Esophagus muscularis mucosa (tissue), 3 donors: ENCODE measurements around the gene DELE1.

Experiments used
- CTCF ChIP-seq, 3 experiments: fragments of 200-600 bp in 2 of 3; fragments of 450-650 bp in 1 of 3; sonication (generic) in 2 of 3; IDR thresholded peaks; one replicate each; pipeline ENCODE4 v1.5.1; 2017 to 2019; ENCODE audit warnings: antibody characterized with exemption in 3 of 3, mild to moderate bottlenecking in 2 of 3, moderate library complexity in 1 of 3
- POLR2A ChIP-seq: fragments of 450-650 bp; IDR thresholded peaks from one replicate; pipeline ENCODE4 v1.6.1; 2017; ENCODE audit warnings: antibody characterized with exemption, moderate library complexity, mild to moderate bottlenecking, low read depth

- no peak for TF ChIP-seq CTCF (IDR thresholded peaks at IDR 0.05)
- no peak for TF ChIP-seq POLR2A
Measured at GRCh38 chr5:141880961-141881801, 42.5 kb upstream of the DELE1 start.
